ENCODE results near the gene GDPD5.

The GDPD5 gene

DNA sequence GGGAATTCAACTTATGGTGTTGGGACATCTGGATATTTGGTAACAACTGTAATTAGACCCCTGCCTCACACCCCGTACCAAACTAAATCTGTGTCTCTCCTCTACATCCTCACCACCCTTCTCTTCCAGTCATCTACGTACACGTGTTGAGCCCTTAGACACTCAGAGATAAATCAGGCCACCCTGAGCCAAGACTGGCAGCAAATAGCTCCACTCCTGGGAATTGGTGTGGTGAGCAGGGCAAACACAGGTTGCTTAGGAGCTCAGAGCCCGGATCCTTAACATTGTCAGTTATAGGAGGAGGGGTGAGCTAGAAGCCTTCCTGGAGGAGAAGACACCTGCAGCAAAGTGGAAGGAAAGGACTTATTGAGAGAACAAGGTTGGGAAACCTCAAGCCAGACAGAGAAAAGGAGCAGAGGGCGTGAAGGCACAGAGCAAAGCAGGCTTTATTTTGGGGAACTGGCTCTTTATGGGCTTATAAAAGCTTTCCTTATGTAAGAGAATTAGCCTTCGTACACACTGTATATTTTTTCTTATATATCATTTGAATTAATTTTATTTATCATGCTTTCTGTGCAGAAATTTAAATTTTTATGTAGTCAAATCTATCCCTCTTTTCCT lies 55.8 kb downstream of the GDPD5 start:
- DNase-seq = peak; percentile 21

DNA sequence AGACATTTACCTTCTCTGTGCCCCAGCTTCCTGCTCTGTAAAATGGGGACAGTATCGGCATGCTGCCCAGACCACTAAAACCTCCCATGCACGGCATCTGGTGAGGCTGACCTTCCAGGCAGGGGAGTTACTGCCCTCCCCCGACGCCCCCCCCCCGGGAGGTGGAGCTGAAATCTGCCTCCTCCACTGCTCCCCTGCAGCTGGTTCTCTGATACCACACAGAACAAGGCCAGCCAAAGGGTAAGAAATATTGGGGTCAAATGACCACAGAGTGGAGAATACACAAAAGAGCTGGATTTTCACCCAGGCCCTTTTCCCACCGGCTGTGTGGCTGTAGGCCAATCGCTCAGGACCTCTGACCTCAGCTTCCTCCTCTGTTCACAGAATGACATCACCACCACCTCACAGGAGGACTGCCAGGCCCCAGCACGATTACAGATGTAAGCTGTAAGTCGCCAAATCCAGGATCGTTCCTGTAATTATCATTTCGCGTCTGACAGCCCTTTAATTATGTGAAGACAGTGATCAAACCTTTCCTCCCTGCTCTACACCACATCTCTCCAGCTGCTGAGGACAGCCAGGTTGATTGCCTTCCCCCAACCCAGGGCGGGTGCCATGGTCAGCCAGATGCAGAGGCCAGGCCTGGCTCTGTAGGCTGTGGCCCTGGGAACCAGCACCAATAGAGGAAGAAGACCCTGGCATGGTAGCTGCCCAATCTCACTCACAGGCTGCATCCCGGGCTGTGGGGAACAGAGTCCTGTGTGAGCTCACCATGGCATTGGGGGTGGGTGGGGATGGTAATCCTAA lies 57.0 kb downstream of the GDPD5 start:
- no peak for DNase-seq

DNA sequence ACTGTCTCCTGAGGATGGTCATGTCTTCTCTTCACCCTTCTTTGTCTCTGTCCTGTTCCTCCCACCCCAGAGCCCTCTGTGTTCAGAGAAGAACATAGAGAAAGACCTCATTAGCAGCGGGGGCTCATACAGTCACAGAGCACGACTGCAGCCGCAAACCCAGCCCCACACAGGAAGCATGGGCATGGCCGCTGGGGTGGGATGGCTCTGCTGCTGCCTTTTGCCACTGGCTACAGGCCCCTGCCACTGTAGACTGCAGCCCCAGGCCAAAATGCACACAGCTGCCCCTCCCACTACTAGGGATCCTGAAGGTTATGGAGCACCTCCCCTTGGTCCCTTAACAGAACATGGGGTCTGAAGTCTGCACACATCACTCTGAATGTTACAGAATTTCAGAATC lies 57.9 kb downstream of the GDPD5 start:
- DNase-seq = no peak

DNA sequence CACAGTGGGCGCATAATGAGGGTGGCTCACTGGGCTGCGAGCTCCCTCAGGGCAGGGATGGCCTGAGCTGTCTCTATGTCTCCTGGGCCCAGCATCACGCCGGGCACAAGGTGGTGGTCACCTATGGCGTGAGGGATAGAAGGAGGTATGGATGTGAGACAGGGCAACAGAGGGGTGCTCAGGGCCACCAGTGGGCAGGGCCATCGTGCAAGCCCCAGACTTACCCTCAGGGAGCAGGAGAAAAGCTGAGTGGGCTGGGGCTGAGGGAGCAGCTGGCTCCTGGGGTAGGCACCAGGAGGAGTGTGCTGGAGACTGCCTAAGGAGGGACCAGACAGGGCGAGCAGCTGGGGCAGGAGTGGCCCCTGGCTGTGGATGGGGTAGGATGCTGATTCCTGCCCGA lies 58.4 kb downstream of the GDPD5 start:
- DNase-seq = no peak

DNA sequence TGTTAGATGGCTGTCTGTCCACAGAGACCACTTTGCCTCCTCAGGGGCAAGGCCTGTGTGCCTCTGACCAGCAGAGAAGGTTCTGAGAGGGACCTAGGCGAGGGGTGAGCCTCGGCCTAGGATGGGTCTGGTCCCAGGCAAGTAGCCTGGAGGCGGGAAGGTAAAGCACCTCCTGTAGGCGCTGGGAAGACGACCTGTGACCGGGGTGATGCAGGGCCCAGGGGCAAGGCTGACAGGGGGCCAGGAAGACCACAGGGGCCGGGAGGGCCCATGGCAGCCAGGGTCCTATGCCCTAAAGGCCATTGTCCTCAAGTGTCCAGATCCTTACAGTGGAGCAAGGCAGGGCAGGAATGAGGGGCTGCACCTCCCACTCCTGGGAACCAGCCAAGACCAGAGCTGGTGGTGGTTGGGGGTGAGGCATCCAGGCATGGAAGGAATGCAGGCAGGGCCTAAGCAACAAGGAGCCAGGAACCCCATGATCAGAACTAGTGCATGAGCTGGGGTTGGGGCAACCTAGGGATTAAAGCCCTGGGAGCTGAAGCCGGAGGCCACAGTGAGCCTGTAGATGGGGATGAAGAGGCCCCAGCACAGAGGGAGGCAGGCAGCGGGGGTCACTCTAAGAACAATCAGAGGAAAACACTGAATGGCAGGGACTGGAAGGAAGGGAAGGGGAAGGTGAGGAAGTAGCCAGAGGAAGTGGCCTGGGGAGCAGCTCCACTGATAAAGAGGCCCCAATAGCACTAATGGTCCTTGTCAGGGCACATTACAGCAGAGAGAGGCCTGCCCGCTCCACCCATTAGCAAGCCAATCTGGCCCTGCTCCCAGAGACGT lies 59.8 kb downstream of the GDPD5 start:
- no peak for DNase-seq

DNA sequence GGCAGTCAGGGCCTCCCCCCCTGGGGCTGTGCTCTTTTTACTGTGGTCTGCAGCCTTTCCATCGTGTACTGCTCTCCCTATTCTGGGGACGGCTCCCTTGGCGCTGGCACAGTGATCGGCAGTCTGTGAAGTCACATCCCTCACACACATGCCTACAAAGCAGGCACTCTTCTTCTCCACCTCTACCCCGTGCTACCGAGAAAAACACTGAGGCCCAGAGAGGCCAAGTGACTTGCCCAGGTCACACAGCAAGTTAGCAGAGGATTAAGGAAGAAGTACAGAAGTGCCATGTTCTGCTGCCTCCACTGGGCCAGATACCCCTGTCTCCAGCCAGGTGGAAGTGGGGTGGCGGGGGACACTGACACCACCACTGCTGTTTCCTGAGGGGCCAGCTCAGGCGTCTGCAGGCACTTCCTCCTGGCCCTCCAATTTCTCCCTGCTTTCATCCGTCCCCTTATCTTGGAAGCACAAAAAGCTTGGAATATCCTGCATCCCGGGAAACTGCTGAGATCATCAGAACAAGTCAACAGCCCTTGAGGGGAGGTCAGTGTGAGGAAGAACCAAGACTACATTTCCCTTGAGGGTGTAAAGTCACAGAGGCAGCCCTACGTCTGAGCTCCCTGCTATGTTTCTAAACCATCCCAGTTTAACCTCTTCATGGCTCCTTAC lies 62.5 kb downstream of the GDPD5 start:
- no peak for DNase-seq

DNA sequence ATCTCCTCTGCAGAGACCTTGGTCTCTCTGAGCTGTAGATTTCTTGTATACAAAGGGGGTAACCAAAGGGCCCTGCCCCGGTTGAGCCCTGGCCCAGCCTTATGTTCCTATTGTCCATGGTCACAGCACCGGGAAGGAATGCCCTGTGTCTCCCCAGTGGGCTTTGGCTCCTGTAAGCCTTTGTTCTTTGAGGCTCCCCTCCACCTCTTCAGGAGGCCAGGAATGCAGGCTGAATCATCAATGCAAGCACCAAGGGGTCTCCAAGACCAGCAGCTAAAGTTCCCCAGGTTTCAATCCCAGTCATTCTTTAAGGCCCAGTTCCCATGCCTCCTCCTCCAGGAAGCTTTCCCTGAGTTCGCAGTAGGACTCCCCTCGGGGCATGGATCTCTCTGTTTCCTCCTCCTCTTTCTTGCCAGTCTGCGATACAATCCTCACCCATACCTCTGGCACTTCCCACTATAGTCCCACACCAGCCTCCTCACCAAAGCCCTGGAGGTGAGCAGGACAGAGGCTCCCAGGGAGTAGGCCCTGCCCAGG lies 63.6 kb downstream of the GDPD5 start:
- DNase-seq = no peak

DNA sequence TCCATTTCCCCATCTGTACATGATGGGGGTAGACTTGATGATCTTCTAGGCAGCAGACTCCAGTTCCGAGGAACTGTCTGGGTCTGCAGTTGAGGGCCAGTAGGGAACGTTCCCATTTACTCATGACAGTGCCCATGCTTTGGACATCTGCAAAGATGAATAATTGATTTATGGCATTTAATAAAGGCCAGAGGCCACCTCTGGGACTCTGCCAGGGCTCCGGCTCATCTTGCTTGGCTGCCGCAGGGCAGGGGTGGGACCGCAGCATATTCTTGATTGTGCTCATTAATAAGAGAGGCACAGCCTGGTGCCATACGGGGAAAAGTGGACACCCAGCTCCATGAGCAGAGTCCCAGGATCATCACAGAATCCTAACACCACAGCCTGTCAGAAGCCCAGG lies 64.6 kb downstream of the GDPD5 start:
- no peak for DNase-seq

DNA sequence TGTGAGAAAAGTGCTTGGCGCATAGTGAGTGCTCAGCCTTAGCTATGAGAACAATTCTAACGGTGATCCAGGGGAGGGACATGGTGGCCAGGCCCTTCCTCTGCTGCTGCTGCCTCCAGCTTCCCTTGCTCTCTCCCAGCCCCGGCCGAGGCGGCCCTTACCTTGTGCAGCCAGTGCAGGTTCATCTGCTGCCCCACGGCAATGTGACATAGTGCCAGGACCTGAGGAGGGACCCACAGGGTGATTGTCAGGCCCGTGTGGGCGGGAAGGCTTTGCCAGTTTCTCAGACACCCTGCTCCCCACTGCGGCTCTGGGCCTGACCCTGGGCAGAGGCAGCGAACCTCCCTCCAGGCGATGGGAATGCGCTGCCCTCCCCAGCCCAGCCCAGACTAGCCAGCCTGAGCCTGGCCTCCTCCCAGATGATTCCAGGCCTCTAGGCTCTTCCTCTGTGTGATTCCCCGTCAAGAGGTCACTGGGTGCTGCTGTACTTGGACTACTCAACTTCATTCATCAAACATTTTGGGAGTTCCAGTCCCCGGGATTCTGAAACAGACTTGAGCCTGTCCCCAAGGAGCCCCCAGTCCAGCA lies 69.1 kb downstream of the GDPD5 start:
- DNase-seq = no peak

DNA sequence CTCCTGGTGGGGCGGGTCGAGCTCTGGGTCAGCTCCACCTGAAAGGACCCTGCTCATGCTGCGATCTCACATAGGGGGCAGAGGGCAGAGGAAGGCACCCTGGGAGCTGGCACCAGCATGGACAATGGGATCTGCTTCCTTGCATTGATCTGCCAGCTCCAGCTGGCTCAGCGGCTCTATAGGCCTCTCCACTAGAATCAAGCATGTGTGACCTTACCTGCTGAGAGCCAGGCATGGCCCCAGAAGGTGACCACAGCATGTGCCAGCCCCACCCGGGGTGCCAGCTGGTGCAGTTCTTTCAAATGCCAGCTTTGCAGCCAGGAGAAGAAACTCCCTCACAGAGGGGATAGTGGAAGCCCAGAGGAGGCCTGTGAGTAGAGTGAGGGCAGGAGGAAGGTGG lies 70.8 kb downstream of the GDPD5 start:
- peak; percentile 20 for DNase-seq

DNA sequence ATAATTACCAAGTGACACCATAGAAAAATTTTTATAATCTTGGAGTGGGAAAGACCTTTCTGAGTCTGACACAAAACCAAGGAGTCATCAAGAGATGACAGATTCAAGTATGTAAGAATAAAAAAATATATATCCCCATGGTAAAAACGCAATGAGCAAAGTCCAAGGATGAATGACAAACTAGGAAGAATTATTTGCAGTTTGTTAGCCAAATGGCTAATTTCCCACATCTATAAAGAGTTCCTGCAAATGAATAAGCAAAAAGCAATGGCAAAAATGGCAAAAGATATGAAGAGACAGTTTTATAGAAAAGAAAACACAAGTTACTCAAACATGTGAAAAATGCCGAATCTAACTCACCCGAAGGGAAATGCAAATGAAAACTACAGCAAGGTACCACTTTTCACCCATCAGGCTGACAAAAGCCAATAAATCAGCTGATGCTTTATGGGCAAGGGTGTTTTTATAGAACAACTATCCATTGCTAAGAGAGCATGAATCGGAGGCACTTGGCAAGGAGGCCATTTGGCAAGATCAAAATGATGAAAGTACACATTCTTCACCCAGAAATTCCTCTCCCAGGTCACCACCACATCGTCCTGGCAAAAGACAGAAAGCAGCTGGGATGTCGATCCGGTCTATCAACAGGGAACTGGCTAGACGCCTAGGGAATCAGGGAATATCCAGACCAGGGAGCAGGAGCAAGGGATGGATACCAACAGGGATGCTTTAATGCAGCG lies 71.7 kb downstream of the GDPD5 start:
- no peak for DNase-seq

DNA sequence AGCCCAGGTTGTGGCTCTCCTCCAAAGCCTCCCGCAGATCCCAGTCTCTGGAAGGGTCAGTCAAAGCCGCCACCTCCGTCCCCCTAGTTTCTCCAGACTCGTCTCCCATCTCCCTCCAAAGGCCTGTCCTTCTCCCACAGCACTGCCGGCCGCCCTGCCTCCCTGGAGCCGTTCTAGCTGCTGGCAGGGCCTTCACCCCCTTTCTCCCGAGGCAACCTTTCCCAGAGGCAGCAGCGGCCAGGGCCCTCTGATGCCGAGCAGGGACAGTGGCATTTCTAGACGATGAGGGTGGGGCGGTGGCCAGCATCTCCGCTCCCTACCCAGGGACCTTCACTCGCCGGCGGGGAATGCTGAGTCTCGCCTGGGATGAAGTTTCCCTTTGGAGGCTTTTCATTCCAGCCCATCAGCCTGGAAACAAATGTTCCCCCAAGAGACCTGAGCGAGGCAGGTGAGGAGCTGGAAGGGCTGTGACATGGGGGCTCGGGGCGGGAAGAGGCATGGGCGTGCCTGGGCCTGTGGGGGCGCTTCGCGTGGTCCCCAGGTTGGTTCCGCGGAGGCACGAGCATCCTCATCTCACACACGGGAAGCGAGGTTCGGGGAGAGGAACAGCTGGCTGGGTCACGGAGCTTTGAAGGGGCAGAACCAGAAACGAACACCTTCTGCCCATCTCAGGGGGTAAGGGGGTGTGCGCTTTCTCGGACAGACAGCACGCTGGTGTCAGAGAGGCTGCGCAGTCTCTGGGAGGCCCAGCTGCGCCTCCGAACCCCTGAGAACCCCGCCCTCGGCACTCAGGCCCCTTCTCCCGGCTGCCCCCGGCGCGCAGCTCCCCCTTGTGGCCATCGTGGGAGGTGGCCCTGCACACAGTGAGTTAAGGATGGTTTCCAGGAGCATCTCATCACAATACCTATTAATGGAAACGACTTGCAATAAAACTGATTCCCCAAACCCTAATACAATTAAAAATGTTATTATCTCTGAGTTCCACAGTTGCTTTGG lies 74.6 kb downstream of the GDPD5 start:
- DNase-seq = no peak

DNA sequence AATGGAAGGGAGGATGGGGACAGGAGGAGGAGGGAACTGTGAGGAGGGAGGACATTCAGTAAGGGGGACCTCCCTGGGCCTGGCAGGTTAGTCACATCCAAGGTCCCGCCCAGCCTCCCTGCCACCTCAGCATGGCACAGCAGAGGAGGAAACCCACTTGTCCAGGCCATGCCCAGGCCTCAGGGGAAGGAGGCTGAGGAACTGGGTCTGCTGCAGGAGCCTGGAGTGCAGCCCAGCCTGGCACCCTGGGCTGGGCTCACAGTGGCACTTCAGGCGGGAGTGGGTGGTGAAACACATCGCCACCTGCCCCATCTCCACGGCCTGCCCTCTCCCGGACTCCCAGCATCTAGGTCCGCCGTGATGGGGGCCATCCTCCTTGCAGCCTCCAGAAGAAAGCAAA lies 75.5 kb downstream of the GDPD5 start:
- DNase-seq = no peak

DNA sequence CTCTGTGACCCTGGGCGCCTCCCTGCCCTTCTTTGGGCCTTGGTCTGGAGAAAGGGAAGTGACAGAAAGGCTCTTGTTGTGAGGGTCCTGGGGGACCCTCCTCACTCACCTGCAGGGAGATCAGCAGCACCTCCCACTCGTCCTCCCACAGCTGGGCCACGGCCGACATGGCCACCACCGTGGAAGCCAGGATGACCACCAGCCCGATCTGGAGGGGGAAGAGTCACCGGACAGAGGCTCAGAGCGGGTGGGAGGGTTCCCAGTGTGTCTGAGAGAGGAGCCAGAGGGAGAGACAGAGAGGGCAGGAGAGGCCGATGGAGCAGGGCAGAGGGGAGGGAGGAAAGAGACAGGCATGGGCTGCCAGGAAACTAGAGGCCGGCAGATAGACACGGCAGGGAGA lies 76.0 kb downstream of the GDPD5 start:
- no peak for DNase-seq

DNA sequence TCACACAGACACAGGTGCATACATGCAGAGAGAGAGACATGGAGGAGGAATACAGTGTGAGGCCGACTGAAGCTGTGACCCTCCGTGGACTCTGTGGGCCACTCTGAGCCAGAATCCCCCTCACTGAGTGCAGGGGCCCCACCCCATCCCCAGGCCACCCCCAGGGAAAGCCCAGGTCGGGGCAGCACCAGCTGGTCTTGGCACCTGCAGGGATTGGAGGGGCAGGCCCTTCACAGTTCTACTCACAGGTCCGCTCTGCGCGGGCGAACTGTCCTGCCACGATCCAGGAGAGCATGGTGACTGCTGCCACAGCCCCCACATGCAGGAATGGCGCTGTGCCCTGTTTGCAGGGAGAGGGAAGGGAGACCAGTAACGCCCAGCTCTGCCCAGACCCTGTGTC lies 76.5 kb downstream of the GDPD5 start:
- no peak for DNase-seq

DNA sequence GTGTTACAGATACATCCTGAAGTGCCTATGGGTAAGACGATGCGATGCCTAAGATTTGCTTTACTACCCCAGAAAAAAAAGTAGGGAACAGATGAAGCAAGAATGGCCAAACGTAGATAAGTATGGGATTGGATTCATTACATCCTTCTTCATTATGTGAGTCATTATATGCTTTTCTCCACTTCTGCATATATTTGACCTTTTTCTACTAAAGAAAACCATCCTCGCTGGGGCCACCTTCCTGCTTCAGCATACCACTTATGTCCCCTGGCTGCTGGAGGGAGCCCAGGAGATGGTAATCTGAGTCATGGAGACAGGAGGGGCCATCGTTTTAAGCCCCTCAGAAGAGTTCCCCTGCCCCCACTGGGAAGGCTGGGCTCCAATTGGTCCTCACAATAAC lies 78.3 kb downstream of the GDPD5 start:
- no peak for DNase-seq

DNA sequence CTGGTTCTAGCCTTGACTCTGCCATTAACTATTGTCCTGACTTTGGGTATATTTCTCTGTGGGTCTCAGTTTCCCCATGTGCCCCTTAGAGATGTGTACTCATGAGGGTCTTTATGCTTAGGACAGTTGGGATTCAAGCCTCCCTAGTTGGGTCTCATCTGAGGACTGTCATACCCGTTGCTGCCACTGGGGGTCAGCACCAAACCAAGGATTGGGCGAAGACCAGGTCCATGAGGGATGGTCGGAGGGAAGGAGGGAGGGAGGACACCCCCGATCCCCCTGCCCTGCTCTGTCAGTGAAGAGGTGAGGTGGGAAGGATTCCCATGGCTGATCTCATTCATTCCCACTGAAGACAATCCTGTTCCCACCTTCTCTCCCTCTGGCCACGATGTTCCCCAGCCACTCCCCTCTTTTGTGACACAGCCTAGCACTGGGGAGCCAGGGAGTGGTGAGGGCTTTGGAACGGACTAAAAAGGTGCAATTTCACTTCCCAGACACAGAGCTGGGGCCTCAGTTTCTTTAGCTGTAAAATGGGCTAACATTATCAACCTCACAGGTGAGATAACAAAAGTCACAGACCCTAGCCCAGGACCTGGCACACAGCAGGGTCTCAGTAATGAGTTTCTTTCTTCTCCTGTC lies 80.3 kb downstream of the GDPD5 start:
- peak; percentile 52 for DNase-seq

DNA sequence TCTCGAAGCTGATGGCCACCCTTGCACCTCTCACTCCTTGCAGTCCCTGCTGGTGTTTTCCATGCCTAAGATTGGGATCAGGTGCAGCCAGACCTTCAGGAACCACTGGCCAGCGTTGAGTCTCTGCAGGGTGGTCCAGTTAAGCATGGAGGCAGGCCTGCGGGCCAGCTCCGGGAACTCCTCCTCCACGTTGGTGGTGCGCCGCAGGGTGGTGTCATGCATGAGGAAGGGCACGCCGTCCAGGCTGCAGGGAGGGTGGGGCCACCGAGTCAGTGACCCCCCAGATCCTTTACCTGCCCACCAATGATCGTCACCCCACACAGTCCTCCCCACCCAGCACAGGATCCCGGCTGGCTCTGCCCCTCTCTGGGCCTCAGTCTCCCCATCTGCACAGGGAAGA lies 82.7 kb downstream of the GDPD5 start:
- no peak for DNase-seq

DNA sequence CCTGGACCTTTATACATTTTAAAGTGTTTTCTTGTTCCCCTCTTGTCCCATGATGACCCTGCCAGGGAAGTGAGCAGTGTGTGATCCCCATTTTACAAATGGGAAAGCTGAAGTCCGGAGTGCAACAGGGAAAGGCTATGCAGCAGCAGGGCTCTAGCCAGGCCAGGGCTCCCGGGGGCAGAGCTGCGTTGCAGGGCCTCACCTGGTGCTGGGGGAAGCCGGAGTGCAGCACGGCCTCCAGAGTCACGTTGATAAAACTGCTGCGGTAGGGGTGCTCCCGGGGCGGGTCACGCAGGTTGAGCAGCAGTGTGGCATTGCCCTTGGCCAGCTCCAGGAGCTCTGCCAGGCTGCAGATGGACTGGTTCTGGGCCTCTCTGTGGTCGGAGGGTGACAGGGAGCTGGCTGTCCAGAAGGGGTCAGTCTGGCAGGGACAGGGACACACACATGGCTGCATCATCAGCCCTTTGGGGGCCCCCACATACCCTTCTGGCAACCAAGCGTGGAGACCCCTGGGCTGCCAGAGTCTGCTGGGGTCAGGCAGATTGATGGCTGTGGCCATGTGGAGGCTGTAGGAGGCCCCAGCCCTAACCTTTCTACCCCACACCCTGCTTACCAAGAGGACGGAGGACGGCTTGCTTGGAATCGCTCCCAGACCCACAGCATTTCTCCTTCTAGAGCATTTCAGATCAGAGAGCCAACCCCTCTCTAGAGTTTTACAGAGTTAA lies 83.4 kb downstream of the GDPD5 start:
- no peak for DNase-seq

DNA sequence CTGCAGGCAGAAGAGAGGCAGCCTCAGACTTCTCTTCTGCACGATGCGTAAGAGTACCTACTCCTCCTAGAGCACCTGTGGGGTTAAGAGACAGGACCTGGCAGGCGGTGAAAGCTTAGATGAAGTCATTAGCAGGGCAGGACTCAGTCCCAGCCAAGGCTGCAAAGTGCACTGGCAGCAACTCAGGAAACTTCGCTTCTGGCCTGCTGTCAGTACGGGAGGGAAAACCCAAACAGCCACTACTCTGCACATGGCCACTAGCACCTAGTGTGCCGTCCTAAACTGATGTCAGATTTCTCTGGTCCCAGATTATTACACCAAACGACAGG lies 84.0 kb downstream of the GDPD5 start:
- no peak for DNase-seq
